Dedifferentiated amniotic fluid mesenchymal stem cell (primary cell): ENCODE measurements around the gene COMMD2.

ENCODE experiments used
- DNase-seq: peaks from one replicate; pipeline ENCODE4 v3.0.0-alpha.2; 2016; ENCODE audit errors: extremely low spot score

The COMMD2 gene

DNA sequence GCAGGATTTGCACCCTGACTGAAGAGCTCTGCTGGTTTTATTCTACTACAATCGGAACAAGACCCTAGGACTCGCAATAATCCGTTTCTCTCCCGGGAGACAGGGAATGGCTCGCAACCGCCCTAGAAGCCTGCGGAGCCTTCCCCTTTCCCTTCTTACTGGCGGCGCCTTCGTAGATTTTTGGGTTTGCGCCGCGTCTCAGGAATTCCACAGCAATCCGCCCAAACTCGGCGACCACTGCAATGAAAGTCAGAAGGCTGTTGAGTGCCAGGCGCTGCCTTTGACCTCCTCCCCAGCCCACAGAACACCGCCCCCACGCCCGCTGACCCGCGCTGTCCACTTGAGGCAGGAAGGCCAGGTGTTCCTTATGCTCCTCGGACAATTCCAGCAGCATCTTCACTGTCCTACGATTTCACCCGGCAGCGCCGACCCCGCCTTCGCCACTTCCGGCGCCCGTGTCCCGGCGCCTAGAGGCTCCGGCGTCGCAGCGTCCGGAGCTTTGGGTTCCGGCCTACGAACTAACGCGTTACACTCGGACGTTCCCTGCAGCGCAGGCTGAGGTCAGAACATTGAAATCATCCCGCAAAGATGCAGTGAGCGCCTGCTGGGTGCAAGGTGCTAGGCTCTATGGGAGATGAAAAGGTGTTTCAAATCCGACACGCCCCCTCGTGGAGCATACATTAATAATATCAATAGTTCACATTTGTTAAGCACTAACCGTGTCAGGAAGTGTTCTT lies at the start of gene COMMD2:
Gene COMMD2, minus strand, starts transcription at position 439 of the 737 bp plus-strand sequence. Its CDS starts 45 bp downstream, at position 394.
- peak; percentile 87 for DNase-seq

DNA sequence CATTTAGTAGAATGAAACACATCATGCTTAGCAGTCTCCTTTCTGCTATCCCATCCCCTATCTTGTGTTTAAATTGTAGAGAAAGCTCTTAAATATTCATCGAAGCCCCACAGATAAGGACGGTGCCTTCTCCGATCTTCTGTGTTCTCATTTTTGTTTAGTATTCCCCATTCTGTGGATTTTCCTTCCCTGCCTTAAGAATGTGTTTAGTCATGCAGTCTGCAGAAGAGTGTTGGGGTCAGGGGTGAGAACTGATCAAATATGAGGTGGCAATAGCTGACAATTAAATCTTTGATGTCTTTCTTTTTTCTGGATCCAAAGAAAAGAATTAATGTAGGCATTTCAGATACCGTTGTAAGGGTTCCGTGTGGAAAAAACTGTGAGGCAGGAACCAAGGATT lies 49.4 kb upstream of the COMMD2 start:
- no peak for DNase-seq

- DNase-seq = no peak
Measured at GRCh38 chr3:149801195-149801594, 48.9 kb upstream of the COMMD2 start.

DNA sequence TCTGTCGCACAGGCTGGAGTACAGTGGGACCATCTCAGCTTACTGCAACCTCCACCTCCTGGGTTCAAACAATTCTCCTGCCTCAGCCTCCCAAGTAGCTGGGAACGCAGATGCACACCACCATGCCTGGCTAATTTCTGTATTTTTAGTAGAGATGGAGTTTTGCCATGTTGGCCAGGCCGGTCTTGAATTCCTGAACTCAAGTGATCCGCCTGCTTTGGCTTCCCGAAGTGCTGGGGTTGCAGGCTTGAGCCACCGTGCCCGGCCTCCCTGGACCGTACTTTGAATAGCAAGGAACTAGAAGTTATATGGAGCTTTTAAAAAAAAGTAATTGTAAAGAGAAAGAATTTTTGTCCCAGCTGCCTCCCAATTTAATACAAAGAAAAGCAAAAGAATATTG lies 48.4 kb upstream of the COMMD2 start:
- DNase-seq = no peak

GRCh38 chr3:149796026-149796425 lies 43.7 kb upstream of the COMMD2 start:
- DNase-seq = no peak

DNA sequence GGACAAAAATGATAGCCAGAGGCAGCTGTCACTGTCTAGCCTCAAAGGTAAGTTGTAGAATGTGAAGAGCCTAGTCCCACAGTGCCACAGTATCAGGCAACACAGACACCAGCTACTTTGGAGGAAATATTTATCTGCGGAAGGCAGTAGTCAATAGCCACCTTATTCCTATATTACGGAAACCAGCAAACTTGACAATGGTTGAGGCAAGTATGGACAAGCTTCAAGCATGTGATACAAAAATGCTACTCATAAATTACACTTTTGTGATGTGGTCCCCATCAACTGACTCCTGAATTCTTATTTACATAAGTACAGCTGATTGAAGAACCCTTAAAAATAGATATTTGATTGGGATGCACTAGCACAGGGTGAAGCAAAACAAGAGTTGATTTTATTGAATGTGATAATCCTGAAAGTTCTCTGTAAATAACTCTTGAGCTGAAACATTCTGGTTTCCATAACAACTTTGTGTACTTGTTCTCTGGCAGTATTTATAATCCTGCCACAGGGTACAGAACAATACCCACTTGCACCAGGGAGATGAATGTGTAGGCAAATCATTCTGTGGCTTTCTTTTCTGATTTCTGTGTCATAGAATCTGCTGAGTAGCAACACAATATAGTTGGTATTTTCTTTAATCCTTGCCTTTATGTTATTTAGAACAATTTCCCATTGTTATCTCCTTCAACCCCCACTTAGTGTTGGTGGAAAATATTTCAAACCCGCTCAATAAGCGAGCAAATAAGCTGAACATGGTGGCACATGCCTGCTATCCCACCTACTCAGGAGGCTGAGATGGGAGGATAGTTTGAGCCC lies 40.4 kb upstream of the COMMD2 start, which contains the start of gene ANKUB1:
Gene ANKUB1, minus strand, starts transcription at position 103 of the 819 bp plus-strand sequence. CDS start 188 bp downstream, outside the sequence.
- DNase-seq = no peak

GRCh38 chr3:149790698-149791097 lies 38.4 kb upstream of the COMMD2 start:
- peak; percentile 21 for DNase-seq

GRCh38 chr3:149790268-149790667 lies 38.0 kb upstream of the COMMD2 start:
- peak; percentile 19 for DNase-seq

- no peak for DNase-seq
Measured at GRCh38 chr3:149784064-149784704, 31.9 kb upstream of the COMMD2 start.

- DNase-seq = peak; percentile 38
Measured at GRCh38 chr3:149783576-149783975, 31.3 kb upstream of the COMMD2 start.

GRCh38 chr3:149781741-149782140 lies 29.5 kb upstream of the COMMD2 start:
- no peak for DNase-seq

DNA sequence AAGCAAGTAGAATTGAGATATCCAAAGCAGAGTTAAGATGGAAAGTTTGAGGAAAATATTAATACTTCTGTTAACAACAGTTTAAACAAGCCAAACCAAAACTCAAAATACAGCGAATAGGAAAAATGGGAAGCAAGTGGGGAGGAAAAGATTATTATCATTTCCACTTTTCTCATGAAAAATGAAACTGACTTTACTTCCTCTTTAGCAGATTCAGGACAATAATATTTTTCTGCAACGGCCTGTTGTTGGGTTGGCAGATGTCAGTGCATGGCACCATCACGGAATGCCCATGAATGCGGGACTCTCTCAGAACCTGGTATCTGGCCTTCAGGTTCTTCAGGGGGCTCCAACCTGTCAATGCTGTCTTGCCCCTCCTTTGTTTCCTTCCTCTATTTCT lies 28.9 kb upstream of the COMMD2 start:
- DNase-seq = no peak

DNA sequence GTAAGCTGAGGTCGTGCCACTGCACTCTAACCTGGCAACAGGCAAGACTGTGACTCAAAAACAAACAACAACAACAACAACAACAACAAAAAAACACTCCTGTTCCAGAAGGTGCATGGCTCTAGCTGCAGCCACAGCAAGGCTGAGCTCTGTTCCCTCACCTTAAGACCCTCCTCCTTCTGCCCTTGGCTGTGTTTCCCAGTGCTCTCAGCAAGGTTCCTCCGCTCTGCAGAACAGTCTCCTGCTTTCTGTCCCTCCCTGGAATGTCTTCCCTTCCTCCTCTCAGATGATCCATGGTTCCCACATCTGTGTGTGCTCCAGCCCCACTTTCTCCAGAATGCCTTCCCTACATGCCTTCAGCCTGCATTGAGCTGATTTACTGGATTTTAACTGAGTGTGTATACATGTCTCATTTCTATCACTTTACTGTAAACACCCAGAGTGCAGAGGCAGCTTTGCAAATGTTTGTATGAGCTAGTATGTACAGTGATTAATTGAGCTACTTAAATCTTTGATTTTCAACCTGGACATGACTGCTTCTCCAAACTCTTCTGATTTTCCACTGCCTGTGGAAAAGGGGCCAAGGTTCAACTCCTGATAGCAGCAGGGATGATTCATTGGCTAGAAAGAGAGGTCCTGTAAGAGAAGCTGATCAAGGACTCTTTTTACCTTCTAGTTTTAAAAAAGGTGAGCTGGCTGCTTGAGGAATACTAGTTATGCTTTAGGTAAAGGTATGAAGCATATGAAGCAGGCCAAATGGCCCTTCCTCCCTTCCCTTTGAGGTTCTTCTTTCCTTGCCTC lies 25.3 kb upstream of the COMMD2 start:
- no peak for DNase-seq

GRCh38 chr3:149776170-149776569 lies 23.9 kb upstream of the COMMD2 start:
- DNase-seq = no peak

DNA sequence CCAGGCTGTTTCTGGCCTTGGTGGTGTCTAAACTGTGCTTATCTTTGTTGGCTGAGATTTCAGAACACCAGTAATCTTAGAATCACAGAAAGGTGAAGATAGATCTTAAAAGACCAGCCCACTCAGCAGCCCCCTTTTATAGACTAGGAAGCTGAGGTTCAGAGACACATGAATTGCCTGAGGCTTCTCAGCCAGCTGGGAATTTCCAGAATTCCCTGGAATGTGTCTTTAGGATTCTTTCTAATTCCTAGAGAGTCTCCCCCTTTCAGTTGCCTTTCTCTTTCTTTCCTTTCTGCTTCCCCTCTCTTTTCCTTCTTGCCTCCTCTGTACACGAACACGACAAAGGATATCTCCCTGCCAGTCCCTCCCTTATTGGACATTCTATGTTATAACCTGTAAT lies 20.6 kb upstream of the COMMD2 start:
- no peak for DNase-seq

DNA sequence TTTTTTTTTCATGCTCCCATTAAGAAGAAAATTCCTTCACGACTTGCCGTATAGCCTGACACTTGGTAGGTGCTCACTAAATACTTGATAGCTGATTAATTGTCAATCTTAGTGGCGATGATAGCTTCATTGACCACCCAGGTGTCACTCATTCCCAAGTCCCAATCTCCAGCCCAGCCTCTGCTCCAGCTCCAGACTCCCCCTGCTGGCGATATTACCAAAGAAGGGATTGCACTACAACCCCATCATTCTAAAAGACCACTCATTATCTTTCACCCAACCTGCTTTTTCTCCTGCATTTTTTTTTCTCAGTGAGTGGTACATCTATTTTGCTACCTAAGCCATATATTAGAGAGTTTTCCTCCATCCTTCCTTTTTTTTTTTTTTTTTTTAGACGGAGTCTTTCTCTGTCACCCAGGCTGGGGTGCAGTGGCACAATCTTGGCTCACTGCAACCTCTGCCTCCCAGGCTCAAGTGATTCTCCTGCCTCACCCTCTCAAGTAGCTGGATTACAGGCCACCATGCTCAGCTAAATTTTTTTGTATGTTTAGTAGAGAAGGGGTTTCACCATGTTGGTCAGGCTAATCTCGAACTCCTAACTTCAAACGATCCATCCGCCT lies 19.5 kb upstream of the COMMD2 start:
- DNase-seq = peak; percentile 35

DNA sequence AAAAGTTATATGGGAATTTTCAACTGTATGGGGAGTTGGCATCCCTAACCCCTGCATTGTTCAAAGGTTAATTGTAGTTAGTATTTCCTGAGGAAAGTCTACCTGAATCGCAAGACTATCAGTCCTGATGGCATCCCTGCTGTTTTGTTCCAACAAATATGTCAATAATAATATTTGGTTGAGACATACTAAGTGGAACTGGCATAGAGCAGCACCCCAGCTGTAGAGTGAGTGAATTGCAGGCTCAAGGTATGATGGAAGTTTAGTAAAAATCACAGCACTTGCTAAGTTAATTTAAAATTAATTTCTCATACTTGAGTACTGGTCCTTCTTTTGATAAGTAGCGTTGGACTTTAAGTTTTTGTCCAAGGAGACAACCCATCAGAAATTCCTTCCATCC lies 18.0 kb upstream of the COMMD2 start:
- no peak for DNase-seq

- no peak for DNase-seq
Measured at GRCh38 chr3:149768704-149769103, 16.4 kb upstream of the COMMD2 start.

DNA sequence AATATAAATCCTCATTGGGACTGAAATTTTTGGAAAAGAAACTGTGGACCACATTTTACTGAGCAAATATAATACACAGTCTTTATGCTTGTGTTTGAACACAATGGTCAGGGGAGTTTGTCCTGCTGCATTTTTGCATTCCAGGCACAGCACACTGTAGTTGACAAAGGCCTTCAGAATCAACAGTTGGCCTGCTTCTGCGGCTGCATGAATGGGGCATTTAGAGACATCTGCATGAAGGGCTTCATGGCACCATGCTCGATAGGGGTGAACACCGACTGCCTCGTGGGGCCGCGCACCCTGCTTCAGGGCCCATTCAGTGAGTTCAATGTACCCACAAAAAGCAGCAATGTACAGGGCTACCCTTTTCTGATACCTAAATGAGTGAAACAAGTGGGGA lies 15.4 kb upstream of the COMMD2 start:
- no peak for DNase-seq

DNA sequence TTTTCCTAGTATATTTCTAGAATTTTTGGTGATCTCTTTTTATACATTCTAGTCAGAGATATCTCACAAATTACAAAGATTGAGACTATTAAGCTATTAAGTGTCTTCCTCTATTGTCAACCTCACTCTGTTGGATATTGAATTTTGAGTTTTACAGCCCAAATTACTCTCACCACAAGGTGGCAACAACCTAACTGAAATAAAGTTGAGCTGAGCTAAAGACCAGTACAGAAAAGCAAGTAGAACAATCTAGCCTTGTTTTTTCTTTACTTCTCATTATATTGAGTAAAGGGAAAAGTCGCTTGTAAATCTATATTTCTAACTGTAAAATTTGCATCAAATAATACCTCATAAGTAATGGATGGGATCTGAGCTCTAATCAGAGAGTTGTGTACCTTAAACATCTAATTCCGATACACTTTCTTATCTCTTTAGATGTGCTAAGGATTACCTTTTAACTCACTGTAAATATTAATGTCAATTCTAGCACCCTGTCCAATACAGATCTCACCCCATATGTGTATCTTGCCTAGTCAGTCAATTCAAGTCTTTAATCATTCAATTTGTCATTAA lies 13.6 kb upstream of the COMMD2 start:
- DNase-seq = peak; percentile 71

GRCh38 chr3:149764302-149764701 lies 12.0 kb upstream of the COMMD2 start:
- no peak for DNase-seq
